Endothelial cell of umbilical vein (primary cell): Measurements from ENCODE around the gene POPDC3.

ENCODE experiments used
- POLR2AphosphoS5 ChIP-seq: IDR thresholded peaks from 2 replicates; pipeline ENCODE4 v1.6.1; 2012; ENCODE audit warnings: low read depth, mild to moderate bottlenecking, control low read depth, low read length, moderate library complexity; ENCODE audit not compliant: insufficient read depth
- TF ChIP-seq, protein P1 (sequence below), 2 donors: IDR thresholded peaks; 1 replicate in 1 of 2; 2 replicates in 1 of 2; pipeline ENCODE4 v1.5.1; 2011; ENCODE audit warnings: low read length in 2 of 2, mild to moderate bottlenecking in 2 of 2, moderate library complexity in 2 of 2, control low read depth in 1 of 2, inconsistent platforms in 1 of 2, low read depth in 1 of 2; ENCODE audit not compliant: insufficient read depth in 1 of 2; ENCODE audit errors: extremely low read depth in 1 of 2

DNA sequence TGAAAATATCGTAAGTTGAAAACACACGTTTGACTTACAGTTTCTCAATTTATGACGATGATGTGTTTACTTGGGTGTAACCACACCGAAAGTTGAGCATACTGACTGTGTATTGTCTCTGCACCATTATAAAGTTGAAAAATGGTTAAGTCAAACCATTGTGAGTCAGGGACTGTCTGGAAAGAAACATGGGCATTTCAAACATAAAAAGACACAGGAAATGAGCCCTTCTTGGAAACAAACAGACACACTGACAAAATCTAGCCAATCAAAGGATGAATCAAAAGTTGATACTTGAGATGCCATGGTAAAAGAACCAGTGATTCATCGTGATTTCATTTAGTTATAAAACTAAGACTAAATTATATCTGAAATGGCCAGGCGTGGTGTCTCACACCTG lies 5.3 kb downstream of the POPDC3 start:
- TF ChIP-seq, protein P1, sequence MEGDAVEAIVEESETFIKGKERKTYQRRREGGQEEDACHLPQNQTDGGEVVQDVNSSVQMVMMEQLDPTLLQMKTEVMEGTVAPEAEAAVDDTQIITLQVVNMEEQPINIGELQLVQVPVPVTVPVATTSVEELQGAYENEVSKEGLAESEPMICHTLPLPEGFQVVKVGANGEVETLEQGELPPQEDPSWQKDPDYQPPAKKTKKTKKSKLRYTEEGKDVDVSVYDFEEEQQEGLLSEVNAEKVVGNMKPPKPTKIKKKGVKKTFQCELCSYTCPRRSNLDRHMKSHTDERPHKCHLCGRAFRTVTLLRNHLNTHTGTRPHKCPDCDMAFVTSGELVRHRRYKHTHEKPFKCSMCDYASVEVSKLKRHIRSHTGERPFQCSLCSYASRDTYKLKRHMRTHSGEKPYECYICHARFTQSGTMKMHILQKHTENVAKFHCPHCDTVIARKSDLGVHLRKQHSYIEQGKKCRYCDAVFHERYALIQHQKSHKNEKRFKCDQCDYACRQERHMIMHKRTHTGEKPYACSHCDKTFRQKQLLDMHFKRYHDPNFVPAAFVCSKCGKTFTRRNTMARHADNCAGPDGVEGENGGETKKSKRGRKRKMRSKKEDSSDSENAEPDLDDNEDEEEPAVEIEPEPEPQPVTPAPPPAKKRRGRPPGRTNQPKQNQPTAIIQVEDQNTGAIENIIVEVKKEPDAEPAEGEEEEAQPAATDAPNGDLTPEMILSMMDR (IDR thresholded peaks at IDR 0.05; ENCODE audit: extremely low read depth in 1 of 2, insufficient read depth in 1 of 2, low read depth in 1 of 2, low read length in 2 of 2) = no peak
- TF ChIP-seq POLR2AphosphoS5 = no peak
